GM12878 (cell line): ENCODE measurements around the gene LTC4S.

ENCODE experiments used
- BHLHE40 ChIP-seq, 2 experiments: fragments of 450-650 bp in 1 of 2; IDR thresholded peaks; 2 replicates each; pipeline ENCODE4 v1.6.1; 2011 to 2017; ENCODE audit warnings: low read depth in 2 of 2, borderline replicate concordance in 1 of 2, improper control_type of control experiment in 1 of 2, low read length in 1 of 2, mild to moderate bottlenecking in 1 of 2
- CHD4 ChIP-seq: fragments of 200-600 bp; sonication (generic); IDR thresholded peaks from 2 replicates; pipeline ENCODE4 v1.6.1; 2016; ENCODE audit warnings: mild to moderate bottlenecking
- EGR1 ChIP-seq, 2 experiments: IDR thresholded peaks; 1 replicate in 1 of 2; 2 replicates in 1 of 2; pipeline ENCODE4 v1.6.1; 2011 to 2012; ENCODE audit warnings: low read depth in 2 of 2, low read length in 2 of 2, borderline replicate concordance in 1 of 2, mild to moderate bottlenecking in 1 of 2, moderate library complexity in 1 of 2
- EZH2 ChIP-seq: IDR thresholded peaks from 2 replicates; pipeline ENCODE4 v1.6.1; 2012; ENCODE audit warnings: low read depth, mild to moderate bottlenecking, control low read depth, inconsistent platforms, low read length, borderline replicate concordance; ENCODE audit not compliant: control insufficient read depth
- POLR2AphosphoS5 ChIP-seq: IDR thresholded peaks from 2 replicates; pipeline ENCODE4 v1.6.1; 2011; ENCODE audit warnings: mild to moderate bottlenecking, low read length, inconsistent platforms
- TF ChIP-seq, protein P1 (sequence below), 3 experiments: IDR thresholded peaks in 2 of 3; conservative IDR thresholded peaks in 1 of 3; 2 replicates each; pipeline ENCODE4 v1.5.1; 2011; ENCODE audit warnings: low read depth in 3 of 3, low read length in 3 of 3, mild to moderate bottlenecking in 3 of 3, control low read depth in 2 of 3, moderate library complexity in 2 of 3, inconsistent platforms in 1 of 3, mixed read lengths in 1 of 3; ENCODE audit not compliant: control insufficient read depth in 2 of 3, insufficient read depth in 1 of 3; ENCODE audit errors: extremely low read depth in 1 of 3

GRCh38 chr5:179840321-179840720 lies 46.5 kb downstream of the LTC4S start:
- TF ChIP-seq CHD4 = no peak
- no peak for TF ChIP-seq EZH2
- TF ChIP-seq, protein P1, sequence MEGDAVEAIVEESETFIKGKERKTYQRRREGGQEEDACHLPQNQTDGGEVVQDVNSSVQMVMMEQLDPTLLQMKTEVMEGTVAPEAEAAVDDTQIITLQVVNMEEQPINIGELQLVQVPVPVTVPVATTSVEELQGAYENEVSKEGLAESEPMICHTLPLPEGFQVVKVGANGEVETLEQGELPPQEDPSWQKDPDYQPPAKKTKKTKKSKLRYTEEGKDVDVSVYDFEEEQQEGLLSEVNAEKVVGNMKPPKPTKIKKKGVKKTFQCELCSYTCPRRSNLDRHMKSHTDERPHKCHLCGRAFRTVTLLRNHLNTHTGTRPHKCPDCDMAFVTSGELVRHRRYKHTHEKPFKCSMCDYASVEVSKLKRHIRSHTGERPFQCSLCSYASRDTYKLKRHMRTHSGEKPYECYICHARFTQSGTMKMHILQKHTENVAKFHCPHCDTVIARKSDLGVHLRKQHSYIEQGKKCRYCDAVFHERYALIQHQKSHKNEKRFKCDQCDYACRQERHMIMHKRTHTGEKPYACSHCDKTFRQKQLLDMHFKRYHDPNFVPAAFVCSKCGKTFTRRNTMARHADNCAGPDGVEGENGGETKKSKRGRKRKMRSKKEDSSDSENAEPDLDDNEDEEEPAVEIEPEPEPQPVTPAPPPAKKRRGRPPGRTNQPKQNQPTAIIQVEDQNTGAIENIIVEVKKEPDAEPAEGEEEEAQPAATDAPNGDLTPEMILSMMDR (IDR thresholded peaks at IDR 0.05 in 2 of 3, conservative IDR thresholded peaks at IDR 0.05 in 1 of 3; ENCODE audit: control insufficient read depth in 2 of 3, extremely low read depth in 1 of 3, insufficient read depth in 1 of 3, low read depth in 3 of 3, low read length in 3 of 3) = no peak
- no peak for TF ChIP-seq EGR1 (IDR thresholded peaks at IDR 0.05; ENCODE audit: borderline replicate concordance in 1 of 2, low read depth in 2 of 2, low read length in 2 of 2)
- no peak for TF ChIP-seq BHLHE40 (IDR thresholded peaks at IDR 0.05; ENCODE audit: borderline replicate concordance in 1 of 2, low read depth in 2 of 2, low read length in 1 of 2)
- no peak for TF ChIP-seq POLR2AphosphoS5
